Bronchial epithelial cell (primary cell): ENCODE measurements around the gene IL17RD. TPM values are rescaled to one million over a fixed set of nuclear protein-coding genes. Genes with fewer than 3 reads are reported as not detected.

Experiments
- DNase-seq: peaks from one replicate; pipeline ENCODE4 v3.0.0-alpha.2; 2010; ENCODE audit warnings: low read depth
- FAIRE-seq: peaks from 2 replicates; lab custom pipeline; 2011; peaks lifted over from hg19 to GRCh38; lab: Jason Lieb, UNC
- H3K27me3 ChIP-seq: 2 replicates; pipeline ENCODE4 v1.5.1; 2011; ENCODE audit warnings: low read length; ENCODE audit not compliant: control insufficient read depth, insufficient read depth
- H3K36me3 ChIP-seq: 2 replicates; pipeline ENCODE4 v1.5.1; 2011; ENCODE audit warnings: low read length; ENCODE audit not compliant: control insufficient read depth, insufficient read depth
- H3K4me3 ChIP-seq: 2 replicates; pipeline ENCODE4 v1.5.1; 2011; ENCODE audit warnings: mild to moderate bottlenecking, low read depth, low read length, control low read depth
- total RNA-seq: library from RNA; depleted of rRNA; stranded (reverse); fragments of >200 nt; gene quantifications from 2 replicates; pipeline ENCODE4 v1.2.1, GENCODE V29; 2014
- TF ChIP-seq, protein P1 (sequence below): IDR thresholded peaks from 2 replicates; pipeline ENCODE4 v1.5.1; 2011; ENCODE audit warnings: mild to moderate bottlenecking, moderate library complexity, low read length, control low read depth, inconsistent platforms; ENCODE audit not compliant: insufficient read depth, severe bottlenecking

The IL17RD gene
- total RNA-seq, 1 donor from 2014 or later = 1.1 TPM

DNA sequence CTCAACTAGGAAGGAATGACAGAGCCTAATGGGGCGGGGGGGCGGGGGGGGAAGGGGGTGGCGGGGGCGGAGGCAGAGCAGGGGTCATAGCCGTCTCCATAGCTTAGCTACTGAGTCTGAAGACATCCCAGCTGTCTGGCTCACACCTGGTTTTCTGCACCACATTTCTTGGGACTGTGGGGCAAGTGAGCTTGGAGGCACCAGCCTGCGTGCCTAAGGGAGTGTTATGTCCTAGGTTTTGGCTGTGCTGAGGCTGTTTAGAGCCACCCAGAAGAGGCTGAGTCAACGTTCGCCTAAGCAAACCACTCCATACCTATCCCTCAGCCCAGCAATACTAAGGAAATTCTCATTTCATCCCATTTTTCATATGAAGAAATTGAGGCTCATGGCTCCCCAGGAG lies 1.4 kb downstream of the IL17RD start:
- Histone ChIP-seq H3K27me3 (peaks cover 5% of the 10 kb centered on the region), H3K36me3 (no peaks in the 10 kb centered on the region), H3K4me3 (no peak overlapping the region)
- no peak for FAIRE-seq
- TF ChIP-seq, protein P1, sequence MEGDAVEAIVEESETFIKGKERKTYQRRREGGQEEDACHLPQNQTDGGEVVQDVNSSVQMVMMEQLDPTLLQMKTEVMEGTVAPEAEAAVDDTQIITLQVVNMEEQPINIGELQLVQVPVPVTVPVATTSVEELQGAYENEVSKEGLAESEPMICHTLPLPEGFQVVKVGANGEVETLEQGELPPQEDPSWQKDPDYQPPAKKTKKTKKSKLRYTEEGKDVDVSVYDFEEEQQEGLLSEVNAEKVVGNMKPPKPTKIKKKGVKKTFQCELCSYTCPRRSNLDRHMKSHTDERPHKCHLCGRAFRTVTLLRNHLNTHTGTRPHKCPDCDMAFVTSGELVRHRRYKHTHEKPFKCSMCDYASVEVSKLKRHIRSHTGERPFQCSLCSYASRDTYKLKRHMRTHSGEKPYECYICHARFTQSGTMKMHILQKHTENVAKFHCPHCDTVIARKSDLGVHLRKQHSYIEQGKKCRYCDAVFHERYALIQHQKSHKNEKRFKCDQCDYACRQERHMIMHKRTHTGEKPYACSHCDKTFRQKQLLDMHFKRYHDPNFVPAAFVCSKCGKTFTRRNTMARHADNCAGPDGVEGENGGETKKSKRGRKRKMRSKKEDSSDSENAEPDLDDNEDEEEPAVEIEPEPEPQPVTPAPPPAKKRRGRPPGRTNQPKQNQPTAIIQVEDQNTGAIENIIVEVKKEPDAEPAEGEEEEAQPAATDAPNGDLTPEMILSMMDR = no peak
- no peak for DNase-seq

GRCh38 chr3:57161915-57162314 lies 3.2 kb downstream of the IL17RD start:
- TF ChIP-seq, protein P1 = no peak
- DNase-seq (no peak), FAIRE-seq (no peak)
- Histone ChIP-seq H3K4me3 (no peak overlapping the region), H3K27me3 (peaks cover 5% of the 10 kb centered on the region), H3K36me3 (no peaks in the 10 kb centered on the region)

DNA sequence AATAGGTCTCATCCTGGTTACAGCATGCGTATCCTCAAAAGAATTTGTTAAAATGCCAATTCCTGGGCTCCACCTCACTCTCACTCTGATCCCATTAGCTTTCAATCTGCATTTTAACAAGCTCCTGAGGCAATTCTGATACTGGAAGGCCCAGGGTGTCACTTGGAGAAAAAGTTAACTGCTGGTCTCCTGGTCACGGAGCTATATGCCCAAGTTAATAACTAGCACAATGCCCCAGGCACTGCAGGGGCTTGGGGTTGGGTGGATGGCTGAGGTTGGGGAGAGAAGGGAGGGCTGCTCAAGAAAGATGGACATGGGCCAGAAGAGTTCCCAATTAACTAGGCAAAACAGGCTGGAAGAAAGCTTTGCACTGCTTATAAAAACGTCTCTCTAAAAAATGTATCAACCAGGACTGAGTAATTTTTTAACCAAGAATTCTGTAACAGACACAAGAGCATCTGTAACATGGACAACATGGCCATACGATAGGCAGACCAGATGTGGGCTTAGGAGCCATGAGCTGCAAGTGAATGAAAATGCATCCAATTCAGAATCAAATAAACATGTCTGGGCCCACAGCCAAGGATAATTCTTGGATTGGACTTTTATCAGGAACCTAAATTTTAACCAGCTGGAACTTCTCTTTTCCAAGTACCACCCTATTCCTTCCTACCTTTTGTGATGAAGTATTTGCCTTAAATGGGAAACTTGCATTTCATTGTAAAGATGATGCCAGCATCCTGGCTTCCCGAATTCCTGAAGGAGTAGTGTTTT lies 4.2 kb downstream of the IL17RD start:
- no peak overlapping the region for H3K4me3 ChIP-seq
- TF ChIP-seq, protein P1 = no peak
- FAIRE-seq (no peak), DNase-seq (no peak)
- H3K27me3 ChIP-seq = peaks cover 5% of the 10 kb centered on the region
- no peaks in the 10 kb centered on the region for H3K36me3 ChIP-seq

- DNase-seq (no peak), FAIRE-seq (no peak)
- no peaks in the 10 kb centered on the region for H3K36me3 ChIP-seq
These were observed 4.9 kb downstream of the IL17RD start for GRCh38 chr3:57160076-57160764.

GRCh38 chr3:57158813-57159738 lies 6.1 kb downstream of the IL17RD start:
- TF ChIP-seq, protein P1 = no peak
- H3K27me3 ChIP-seq = peaks cover 7% of the 10 kb centered on the region
- FAIRE-seq (no peak), DNase-seq (no peak)
- H3K36me3 ChIP-seq = no peaks in the 10 kb centered on the region
- no peak overlapping the region for H3K4me3 ChIP-seq

More at GRCh38 chr3:57160076-57160764, 4.9 kb downstream of the IL17RD start:
- H3K27me3 ChIP-seq = peaks cover 5% of the 10 kb centered on the region
- TF ChIP-seq, protein P1 = no peak
- H3K4me3 ChIP-seq = no peak overlapping the region
